CD4-positive, alpha-beta T cell treated with Interferon gamma for 1 hour (primary cell): ENCODE results near the gene HES1.
"Not testable (repeated sequence)": the region's sequence is repeated elsewhere in the genome, so short reads cannot be mapped to it uniquely, and the experiment has no call there.

Experiments used
- DNase-seq: peaks from one replicate; pipeline ENCODE4 v3.0.0-alpha.2; 2020

Gene HES1

GRCh38 chr3:194145702-194146101, 9.8 kb downstream of the HES1 start:
- no peak for DNase-seq

GRCh38 chr3:194147679-194148078, 11.7 kb downstream of the HES1 start:
- DNase-seq = no peak

DNA sequence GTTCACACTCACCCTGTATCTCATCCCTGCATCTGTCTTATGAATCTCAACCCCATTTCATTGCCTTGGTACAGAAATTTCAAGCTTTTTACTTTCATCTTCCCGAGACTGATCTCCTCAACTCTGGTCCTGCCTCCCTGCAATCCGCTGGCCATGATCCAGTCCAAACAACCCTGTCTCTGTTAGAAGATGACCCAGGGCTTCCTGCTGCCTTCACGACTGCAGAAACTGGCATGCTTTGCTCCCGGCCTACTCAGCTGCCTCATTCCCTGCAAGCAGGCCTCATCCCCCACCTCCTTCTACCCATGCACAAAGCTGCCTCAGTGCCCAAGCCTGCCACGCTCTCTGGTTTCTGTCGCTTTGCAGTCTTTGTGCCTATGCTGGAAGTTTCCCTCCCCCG, 12.4 kb downstream of the HES1 start:
- DNase-seq = no peak

DNA sequence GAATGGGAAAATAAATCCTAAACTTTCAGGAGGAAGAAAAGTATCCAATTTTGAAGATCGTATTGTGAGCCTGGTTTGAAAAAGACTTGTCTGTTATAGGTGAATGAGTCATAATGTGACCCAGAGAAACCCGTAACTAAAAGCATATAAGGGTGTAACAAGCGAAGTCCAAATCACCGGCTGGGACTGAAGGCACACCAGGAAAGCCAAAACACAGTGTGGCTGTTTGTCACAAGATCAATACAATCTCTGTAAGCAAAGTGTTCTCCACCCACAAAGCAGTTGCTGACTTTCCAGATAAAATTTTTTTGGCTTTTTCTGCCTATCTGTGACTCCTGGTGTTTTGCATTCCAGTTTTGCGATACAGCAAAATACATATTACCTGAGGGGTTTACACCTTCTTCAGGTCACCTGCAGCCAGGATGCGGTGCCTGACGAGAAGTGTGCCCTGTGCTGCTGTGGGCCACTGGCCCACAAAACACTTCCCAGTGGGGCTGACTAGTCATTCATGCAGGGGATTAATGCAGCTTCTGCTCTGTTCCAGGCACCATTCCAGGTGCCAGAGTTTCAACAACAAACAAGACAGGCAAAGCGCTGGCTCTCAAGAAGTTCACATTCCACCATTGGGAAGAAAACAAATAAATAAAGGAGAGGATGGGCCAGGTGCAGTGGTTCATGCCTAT, 14.4 kb downstream of the HES1 start:
- DNase-seq = no peak

- not testable (repeated sequence) for DNase-seq
Observed at GRCh38 chr3:194150935-194151302, 15.0 kb downstream of the HES1 start.

DNA sequence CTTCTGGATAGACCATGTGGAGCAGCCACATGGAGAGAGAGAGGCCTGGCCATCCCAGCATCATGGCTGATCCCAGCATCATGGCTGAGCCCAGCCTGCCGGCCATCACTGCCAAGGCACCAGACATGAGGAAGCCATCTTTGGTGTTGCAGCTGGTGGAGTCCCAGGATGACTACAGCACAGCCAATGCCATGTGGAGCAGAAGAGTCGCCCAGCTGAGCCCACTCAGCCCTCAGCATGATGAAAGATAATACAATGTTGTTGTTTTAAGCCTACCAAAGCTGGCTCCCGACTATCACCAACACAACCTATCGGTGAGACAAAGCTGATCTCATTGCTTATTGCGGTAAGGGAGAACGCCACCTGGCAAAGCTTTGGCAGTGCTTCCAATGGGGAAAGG, 18.4 kb downstream of the HES1 start:
- DNase-seq = no peak

DNA sequence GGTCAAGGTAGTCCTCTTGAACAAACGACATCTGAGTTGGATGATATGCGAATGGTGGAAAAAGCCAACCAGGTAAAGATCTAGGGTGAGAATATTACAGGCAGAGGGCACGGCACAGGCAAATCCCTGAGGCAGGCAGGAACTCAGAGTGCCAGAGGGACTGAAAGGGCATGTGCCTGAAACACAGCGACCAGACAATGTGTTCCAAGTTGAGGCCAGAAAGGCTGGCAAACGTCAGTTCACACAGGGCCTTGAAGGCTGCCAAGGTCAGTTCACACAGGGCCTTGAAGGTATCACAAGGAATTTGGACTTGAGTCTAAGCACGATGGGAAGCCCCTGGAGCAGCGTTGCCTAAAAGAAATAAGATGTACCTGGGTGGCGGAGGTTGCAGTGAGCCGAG, 20.1 kb downstream of the HES1 start:
- no peak for DNase-seq

DNA sequence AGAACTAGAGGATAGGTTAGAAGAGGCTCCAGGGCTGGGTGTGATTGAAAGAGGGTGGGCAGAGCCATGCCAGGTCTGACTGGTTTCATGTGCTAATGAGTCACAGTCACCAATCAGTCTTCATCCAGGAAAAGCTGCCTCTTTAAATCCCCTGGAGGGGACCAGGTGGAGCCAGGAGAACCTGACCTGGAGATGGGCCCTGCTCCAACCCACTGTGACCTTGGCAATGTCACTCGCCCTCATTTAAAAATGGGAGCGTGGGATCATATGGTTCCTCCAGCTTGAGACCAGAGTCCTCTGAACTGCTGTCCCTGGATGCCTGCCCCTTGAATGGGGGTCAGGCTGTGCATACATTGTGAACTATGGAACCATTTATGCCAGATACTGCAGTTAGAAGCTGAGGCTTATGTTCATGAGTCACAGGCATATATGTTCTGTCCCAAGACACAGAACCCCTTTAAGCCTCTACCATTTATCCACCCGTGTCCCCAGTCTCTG, 23.0 kb downstream of the HES1 start:
- no peak for DNase-seq

DNA sequence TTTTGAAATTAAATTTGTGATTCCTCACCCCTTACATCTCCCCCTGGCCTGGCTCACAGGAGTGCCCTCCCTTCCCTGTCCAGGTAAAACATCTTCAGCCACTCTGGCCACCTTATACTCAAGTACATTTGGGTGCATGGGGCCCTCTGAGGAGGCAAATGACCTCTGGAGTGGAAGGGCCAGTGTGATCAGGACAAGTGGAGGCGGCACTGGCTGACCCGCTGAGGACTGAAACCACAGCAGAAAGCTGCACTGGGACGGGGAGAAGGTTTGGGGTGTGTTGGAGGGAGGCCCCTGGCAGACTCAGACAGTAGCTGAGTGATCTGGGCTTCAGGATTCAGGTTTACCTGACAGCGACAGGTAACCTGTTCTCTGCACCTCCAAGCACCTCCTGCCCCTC, 24.2 kb downstream of the HES1 start:
- no peak for DNase-seq

- DNase-seq = no peak
Observed at GRCh38 chr3:194161131-194162045, 25.4 kb downstream of the HES1 start.

DNA sequence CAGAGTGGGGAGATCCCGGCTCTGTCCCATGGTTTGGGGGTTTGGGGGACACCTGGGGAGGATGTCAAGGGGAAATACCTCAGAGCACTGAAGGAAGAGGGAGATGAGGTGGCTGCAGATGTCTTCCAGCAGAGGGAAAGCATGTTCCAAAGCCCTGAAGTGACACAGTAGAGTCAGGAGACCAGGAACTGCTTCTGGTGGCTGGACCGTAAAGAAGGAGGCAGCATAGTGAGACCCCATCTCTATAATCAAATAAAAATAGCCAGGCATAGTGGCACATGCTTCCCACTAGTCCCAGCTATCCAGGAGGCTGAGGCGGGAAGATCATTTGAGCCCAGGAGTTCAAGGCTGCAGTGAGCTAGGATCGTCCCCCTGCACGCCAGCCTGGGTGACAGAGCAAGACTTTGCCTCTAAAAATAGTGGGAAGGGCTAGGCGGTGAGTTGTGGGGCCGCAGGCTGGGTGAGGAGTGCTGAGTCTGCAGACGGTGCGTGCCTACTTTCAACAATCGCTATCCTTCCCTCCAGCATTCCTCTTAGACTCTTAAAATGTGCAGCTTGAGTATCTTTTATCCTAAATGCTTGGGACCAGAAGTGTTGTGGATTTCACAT, 26.2 kb downstream of the HES1 start:
- no peak for DNase-seq

DNA sequence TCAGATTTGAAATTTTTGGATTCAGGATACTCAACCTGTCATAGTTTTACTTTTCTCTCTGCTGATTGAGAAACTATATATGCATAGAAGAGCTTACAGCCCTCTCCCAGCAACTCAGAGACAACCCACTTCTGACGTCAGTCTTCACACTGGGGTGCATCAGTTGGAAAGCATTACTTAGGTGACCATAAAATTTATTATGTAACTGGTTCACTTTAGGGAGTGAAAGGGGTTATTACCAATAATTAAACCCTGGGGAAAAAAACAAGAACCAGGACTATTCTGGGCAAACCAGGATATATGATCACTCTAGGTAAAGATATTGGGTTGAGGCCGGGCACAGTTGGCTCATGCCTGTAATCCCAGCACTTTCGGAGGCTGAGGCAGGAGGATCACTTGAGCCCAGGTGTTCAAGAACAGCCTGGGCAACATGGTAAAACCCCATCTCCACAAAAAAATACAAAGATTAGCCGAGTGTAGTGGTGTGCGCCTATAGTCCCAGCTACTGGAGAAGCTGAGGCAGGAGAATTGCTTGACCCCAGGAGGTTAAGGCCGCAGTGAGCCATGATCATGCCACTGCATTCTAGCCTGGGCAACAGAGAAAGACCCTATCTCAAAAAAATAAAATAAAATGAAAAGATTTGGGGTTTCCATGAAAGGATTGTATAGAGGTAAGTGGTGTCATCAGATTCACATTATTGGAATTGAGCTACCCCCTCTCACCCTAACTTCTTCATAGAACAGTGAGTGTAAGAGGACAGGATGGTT, 27.1 kb downstream of the HES1 start:
- DNase-seq = no peak

DNA sequence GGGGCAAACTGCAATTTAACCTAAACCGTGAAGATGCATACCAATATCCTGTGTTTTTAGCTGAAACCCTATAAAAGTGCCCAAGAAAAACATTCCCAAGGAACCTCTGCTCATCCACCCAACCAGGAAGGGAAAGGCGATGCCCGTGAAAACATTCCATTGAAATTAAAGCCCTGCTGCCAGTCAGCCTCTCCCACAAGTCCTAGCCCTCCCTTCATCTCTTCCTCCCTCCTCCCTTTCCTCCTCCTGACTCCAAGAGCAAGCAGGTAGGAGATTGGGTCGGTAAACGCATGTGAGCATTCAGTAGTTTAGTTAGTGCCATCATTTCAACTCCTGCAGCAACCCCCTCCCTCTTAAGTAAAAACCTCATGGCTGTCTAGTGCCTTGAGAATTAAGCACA, 27.7 kb downstream of the HES1 start:
- no peak for DNase-seq

GRCh38 chr3:194164861-194165260, 28.9 kb downstream of the HES1 start:
- DNase-seq = no peak

- no peak for DNase-seq
Observed at GRCh38 chr3:194165271-194166018, 29.5 kb downstream of the HES1 start.

GRCh38 chr3:194166682-194167479, 30.9 kb downstream of the HES1 start:
- no peak for DNase-seq

- no peak for DNase-seq
Observed at GRCh38 chr3:194167480-194168282, 31.7 kb downstream of the HES1 start.

DNA sequence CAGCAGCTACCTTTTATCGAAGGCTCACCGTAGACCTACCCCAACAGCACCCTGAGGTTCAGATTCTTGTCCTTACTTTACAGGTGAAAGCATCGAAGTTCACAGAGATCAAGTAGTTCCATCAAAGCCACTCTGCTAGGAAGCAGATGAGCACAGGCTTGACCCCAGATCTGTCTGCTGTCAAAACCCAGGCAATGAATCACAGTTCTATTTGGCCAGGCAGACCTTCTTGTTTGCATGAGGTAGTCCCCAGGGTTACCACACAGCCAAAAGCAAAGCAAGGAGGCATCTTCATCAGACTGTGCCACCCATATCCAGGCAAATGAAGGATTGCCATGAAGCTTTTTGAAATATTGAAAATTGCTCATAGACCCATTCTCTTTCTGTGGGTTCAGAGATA, 33.0 kb downstream of the HES1 start:
- no peak for DNase-seq

DNA sequence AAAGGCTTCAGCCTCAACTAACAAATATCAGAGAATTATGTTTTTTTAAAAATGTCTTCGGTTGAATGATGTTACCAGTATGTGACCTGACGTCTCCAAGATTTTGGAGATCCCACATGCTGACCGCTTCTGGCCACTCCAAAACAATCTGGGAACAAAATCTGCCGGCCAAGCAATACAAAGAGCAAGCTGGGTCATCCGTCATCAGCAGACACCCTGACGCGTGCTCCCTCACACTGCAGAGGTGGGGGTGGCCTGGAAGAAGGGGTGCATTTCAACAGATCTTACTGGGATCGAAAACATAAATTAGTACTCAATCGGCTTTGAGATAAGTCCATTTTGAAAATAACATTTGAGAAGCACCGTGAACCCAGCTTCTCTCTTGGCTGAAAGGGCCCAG, 33.6 kb downstream of the HES1 start:
- no peak for DNase-seq

DNA sequence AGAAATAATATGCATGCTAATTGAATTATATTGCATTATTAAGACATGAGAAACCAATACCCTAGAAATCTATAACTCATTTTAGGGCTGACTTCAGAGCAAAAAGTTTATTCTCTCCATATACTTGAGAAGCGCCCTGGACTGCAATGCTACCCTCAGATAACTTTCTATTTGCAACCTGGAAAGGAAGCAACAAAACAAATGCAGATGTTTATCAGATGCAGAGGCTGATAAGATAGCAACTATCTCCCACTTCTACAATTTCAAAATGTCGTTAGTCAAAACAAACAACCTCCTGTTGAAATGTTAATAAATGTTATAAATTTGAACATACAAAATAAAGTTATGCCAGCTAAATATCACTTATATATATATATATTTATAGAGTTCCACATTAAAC, 34.8 kb downstream of the HES1 start:
- no peak for DNase-seq

DNA sequence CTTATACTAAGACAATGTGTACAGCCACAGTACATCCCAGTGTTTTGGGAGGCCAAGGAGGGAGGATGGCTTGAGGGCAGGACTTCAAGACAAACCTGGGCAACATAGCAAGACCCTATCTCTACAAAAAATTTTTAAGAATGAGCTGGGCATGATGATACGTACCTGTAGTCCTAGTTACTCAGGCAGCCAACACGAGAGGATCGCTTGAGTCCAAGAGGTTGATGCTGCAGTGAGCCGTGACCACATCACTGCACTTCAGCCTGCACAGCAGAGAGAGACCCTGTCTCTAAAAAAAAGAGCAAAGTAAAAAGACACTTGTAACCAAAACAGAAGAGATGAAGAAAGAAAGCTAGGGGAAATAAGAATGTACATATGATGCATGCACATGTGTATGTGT, 38.5 kb downstream of the HES1 start:
- DNase-seq = no peak
